GM04503 (cell line): Measurements from ENCODE around the gene GDPD5.

Experiments
- DNase-seq: peaks from one replicate; pipeline ENCODE4 v3.0.0-alpha.2; 2012; ENCODE audit warnings: low read depth

The GDPD5 gene

GRCh38 chr11:75525433-75526191 lies at the start of gene GDPD5:
GDPD5 (minus strand) TSS chr11:75525941; CDS start chr11:75477735, 48,206 bp downstream.
- DNase-seq, result no peak

GRCh38 chr11:75574698-75575602 lies 49.2 kb upstream of the GDPD5 start:
- no peak for DNase-seq

- no peak for DNase-seq
These were observed 47.0 kb upstream of the GDPD5 start for GRCh38 chr11:75572744-75573143.

GRCh38 chr11:75571625-75572024 lies 45.9 kb upstream of the GDPD5 start:
- no peak for DNase-seq

- DNase-seq, result no peak
These were observed 44.9 kb upstream of the GDPD5 start for GRCh38 chr11:75570559-75571139.

GRCh38 chr11:75568616-75569219 lies 43.0 kb upstream of the GDPD5 start:
- DNase-seq, result no peak

GRCh38 chr11:75567971-75568370 lies 42.2 kb upstream of the GDPD5 start:
- no peak for DNase-seq

- DNase-seq, result no peak
These were observed 41.1 kb upstream of the GDPD5 start for GRCh38 chr11:75566763-75567279.

GRCh38 chr11:75565916-75566762 lies 40.4 kb upstream of the GDPD5 start:
- DNase-seq, result no peak

- peak; percentile 71 for DNase-seq
These were observed 39.6 kb upstream of the GDPD5 start for GRCh38 chr11:75565221-75565814.

- DNase-seq, result no peak
These were observed 38.3 kb upstream of the GDPD5 start for GRCh38 chr11:75563978-75564552.

- DNase-seq, result no peak
These were observed 37.8 kb upstream of the GDPD5 start for GRCh38 chr11:75563501-75563977.

- no peak for DNase-seq
These were observed 37.2 kb upstream of the GDPD5 start for GRCh38 chr11:75562836-75563484.

- no peak for DNase-seq
These were observed 36.5 kb upstream of the GDPD5 start, which contains the start of gene SERPINH1 for GRCh38 chr11:75562048-75562835. SERPINH1 (plus strand) TSS chr11:75562253; CDS start chr11:75566350, 4,097 bp downstream.

GRCh38 chr11:75561426-75562047 lies 35.8 kb upstream of the GDPD5 start:
- no peak for DNase-seq

- no peak for DNase-seq
These were observed 34.9 kb upstream of the GDPD5 start for GRCh38 chr11:75560644-75561043.

GRCh38 chr11:75558939-75559843 lies 33.5 kb upstream of the GDPD5 start:
- DNase-seq, result no peak
